Heart left ventricle (tissue), 16 donors: ENCODE measurements around the gene PLA2G2D. TPM values are rescaled to one million over a fixed set of nuclear protein-coding genes. Genes with fewer than 3 reads are reported as not detected.

Experiments
- ATAC-seq, 4 donors: fragments of 200-7000 bp; cut with Tn5 transposase; one replicate each; pipeline ENCODE4 v1.9.1; 2020 to 2022; ENCODE audit warnings: moderate library complexity in 4 of 4, mild to moderate bottlenecking in 3 of 4, moderate number of reproducible peaks in 1 of 4
- DNase-seq, 5 donors: peaks; one replicate each; pipeline ENCODE4 v3.0.0-alpha.2; 2020
- H3K27ac ChIP-seq, 12 donors: fragments of 200-600 bp; sonication (generic) in 4 of 12; one replicate each; pipeline versions ENCODE4 v1.5.0 to v1.8.0; 2016 to 2022; ENCODE audit warnings: mild to moderate bottlenecking in 2 of 12
- H3K27me3 ChIP-seq, 9 donors: fragments of 200-600 bp; sonication (generic) in 2 of 9; one replicate each; pipeline versions ENCODE4 v1.5.1 to v1.8.0; 2016 to 2022; ENCODE audit warnings: mild to moderate bottlenecking in 3 of 9
- H3K36me3 ChIP-seq, 9 donors: fragments of 200-600 bp; sonication (generic) in 2 of 9; one replicate each; pipeline versions ENCODE4 v1.5.0 to v1.8.0; 2018 to 2022; ENCODE audit warnings: mild to moderate bottlenecking in 2 of 9
- H3K4me1 ChIP-seq, 12 donors: fragments of 200-600 bp; sonication (generic) in 4 of 12; one replicate each; pipeline versions ENCODE4 v1.5.0 to v1.8.0; 2016 to 2022; ENCODE audit warnings: mild to moderate bottlenecking in 3 of 12
- H3K4me3 ChIP-seq, 12 donors: fragments of 200-600 bp; sonication (generic) in 4 of 12; one replicate each; pipeline versions ENCODE4 v1.5.0 to v1.8.0; 2017 to 2022; ENCODE audit warnings: mild to moderate bottlenecking in 9 of 12, moderate library complexity in 4 of 12
- H3K9me3 ChIP-seq, 12 donors: fragments of 200-600 bp; sonication (generic) in 4 of 12; one replicate each; pipeline versions ENCODE4 v1.5.0 to v1.8.0; 2016 to 2022; ENCODE audit warnings: mild to moderate bottlenecking in 1 of 12
- CTCF ChIP-seq, 12 donors: fragments of 200-600 bp; sonication (generic) in 4 of 12; IDR thresholded peaks; one replicate each; pipeline versions ENCODE4 v1.5.0 to v1.8.0; 2018 to 2022; ENCODE audit warnings: antibody characterized with exemption in 12 of 12, mild to moderate bottlenecking in 5 of 12
- POLR2A ChIP-seq, 2 donors: fragments of 450-650 bp; IDR thresholded peaks; one replicate each; pipeline ENCODE4 v1.6.1; 2017; ENCODE audit warnings: antibody characterized with exemption in 2 of 2, mild to moderate bottlenecking in 2 of 2, moderate library complexity in 2 of 2
- WGBS, 4 donors: extraction: QIAGEN DNeasy Blood & Tissue Kit in 2 of 4; methylation state at CpG; one replicate each; pipeline versions ENCODE4 v1.1.5 to v1.1.7; 2013 to 2018; 5-methylcytosine and 5-hydroxymethylcytosine counted together
- intact Hi-C, 10 donors: fragments of 100-400 bp; cut with DNase I; formaldehyde crosslinking; loops; one replicate each; pipeline versions ENCODE4 v1.11.1 to v1.14.2; 2022
- polyA plus RNA-seq, 2 donors: library from polyadenylated mRNA; stranded (reverse); fragments of 200-250 nt; gene quantifications; one replicate each; pipeline ENCODE4 v1.2.3, GENCODE V29; 2013
- total RNA-seq, 9 donors: library from RNA; depleted of rRNA in 2 of 9; stranded (reverse); fragments of >200 nt in 2 of 9; fragmentation: NEBNext Ultra II Directional in 3 of 9; extraction: Animal tissue kit (Norgen Biotek cat#: 25700) in 3 of 9; gene quantifications; one replicate each; pipeline versions ENCODE4 v1.1.0 to v1.2.4, GENCODE V29; 2016 to 2023
- donor health status: ischemic (EF 13 %, LVEDD 7.1; RV severe dilation, severe dysfunction).
- donor health status: healthy with polysubstance abuse.
- donor health status: DM: no; HTN: yes; CAD: no.
- donor health status: DM: no; HTN: no; CAD: no.
- donor health status: ischemic (EF 25% LVEDD 6.9; RV normal size, moderate dysfunction).
- donor health status: ischemic (EF 25% LVEDD 5.7; RV mildly dilated, moderate dysfunction).
- donor health status: healthy.
- donor health status: DM: yes; HTN: yes; CAD: no.
- donor health status: ischemic (EF 35%, LVEDD 5.7; RV mildly dilated, moderate dysfunction).
- donor health status: nonischemic (EF 11% LVEDD 7.7; RV severe dilation, severe dysfunction).
- donor health status: DM: yes; HTN: yes; CAD: no.
- donor health status: PGD.
- donor health status: ischemic (EF 29% LVEDD 5.4; RV normal size, mild dysfunction).
- donor health status: nonischemic (EF 23%, LVEDD 6.1; RV moderate dilation, normal function).

The PLA2G2D gene
- total and polyA plus RNA-seq, 11 donors, result 0.85 to 5.4 TPM; not detected in 9

DNA sequence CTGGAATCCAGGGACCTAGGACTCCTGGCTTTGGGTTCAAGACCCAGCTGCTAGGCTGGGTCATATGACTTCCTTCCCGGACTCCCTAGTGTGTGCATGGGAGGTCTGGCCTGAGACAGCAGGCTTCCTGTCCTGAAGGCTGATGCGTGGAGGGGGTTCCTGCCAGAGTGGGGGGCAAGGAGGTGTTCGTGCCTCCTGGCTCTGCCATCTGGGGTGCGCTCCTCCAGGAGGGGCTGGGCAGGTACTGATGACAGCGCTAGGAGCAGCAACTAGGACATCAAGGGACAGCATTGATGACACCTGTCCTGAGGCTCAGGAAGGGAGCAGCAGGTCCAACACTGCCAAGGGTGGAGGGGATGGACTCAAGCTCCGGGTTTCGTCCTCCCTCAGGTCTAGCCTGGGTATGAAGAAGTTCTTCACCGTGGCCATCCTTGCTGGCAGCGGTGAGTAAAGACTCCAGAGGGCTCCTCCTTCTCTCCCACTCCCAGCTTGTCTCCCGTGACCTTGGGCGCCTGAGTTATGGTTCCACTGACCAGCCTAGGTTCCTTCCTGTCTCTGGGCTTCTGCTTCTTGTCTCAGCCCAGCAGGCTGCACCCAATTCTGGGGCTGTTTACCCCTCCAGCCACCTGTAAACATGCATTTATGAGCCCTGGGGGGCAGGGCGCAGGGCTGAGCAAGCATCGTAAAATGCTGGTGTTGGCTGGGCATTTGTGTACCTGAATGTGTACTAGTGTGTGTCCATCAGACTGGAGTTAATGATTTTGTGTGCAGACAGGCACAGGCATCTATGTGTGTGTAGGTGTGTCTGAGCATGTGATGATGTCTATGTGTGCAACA lies 20.7 kb upstream of the PLA2G2D start:
- Histone ChIP-seq H3K27ac (no peak overlapping the region), H3K4me3 (no peak overlapping the region), H3K27me3 (no peaks in the 10 kb centered on the region), H3K36me3 (no peaks in the 10 kb centered on the region), H3K9me3 (no peaks in the 10 kb centered on the region), H3K4me1 (peaks cover 0 to 4% (median 0%) of the 10 kb centered on the region in 12 donors)
- no peak for ATAC-seq
- TF ChIP-seq CTCF (IDR thresholded peaks at IDR 0.05) (no peak), POLR2A (IDR thresholded peaks at IDR 0.05) (no peak)
- WGBS, 4 donors, result 80 to 85% (median 80%) methylated on average over 13 of the region's 13 CpGs
- no peak for DNase-seq
- intact Hi-C loops, result no loop called here

GRCh38 chr1:20138961-20139550 lies 19.7 kb upstream of the PLA2G2D start, which contains the start of gene PLA2G2F:
PLA2G2F (plus strand) TSS chr1:20139323; CDS start chr1:20139428, 105 bp downstream.
- ATAC-seq, result no peak
- TF ChIP-seq CTCF (IDR thresholded peaks at IDR 0.05) (no peak), POLR2A (IDR thresholded peaks at IDR 0.05) (no peak)
- no peaks in the 10 kb centered on the region for H3K36me3 ChIP-seq
- DNase-seq, result no peak
- H3K27me3 ChIP-seq, result no peaks in the 10 kb centered on the region
- 85 to 94% (median 92%) methylated on average over 9 of the region's 9 CpGs for WGBS, 4 donors
- intact Hi-C loops, result no loop called here
- no peaks in the 10 kb centered on the region for H3K4me1 ChIP-seq
- no peak within 1 kb of the TSS for H3K27ac ChIP-seq
- H3K9me3 ChIP-seq, result no peaks in the 10 kb centered on the region
- H3K4me3 ChIP-seq, result no peak within 1 kb of the TSS

DNA sequence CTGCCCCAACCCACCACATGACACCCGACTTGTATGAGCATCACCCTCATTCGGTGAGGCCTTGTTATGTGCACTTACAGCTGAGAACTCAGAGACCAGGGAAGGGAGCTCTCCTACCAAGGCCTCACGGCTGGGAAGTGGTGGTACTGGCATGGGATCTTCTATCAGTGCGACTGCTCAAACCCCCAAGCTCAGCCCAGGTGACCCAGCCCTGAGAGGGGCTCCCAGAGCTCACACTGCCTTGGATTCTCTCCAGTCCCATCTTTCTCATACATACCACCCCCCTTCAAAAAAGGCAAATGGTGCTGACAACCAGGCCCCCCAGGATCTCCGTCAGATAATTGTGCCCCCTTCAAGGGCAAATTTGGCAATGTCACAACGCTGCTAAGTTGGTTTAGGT lies 19.0 kb upstream of the PLA2G2D start:
- H3K4me3 ChIP-seq, result no peak overlapping the region
- DNase-seq (no peak), ATAC-seq (no peak)
- no peak overlapping the region for H3K27ac ChIP-seq
- no peaks in the 10 kb centered on the region for H3K27me3 ChIP-seq
- H3K9me3 ChIP-seq, result no peaks in the 10 kb centered on the region
- intact Hi-C loops, result no loop called here
- 82 to 91% (median 88%) methylated on average over 5 to 6 of the region's 6 CpGs for WGBS, 4 donors
- H3K4me1 ChIP-seq, result no peaks in the 10 kb centered on the region
- TF ChIP-seq CTCF (IDR thresholded peaks at IDR 0.05) (no peak), POLR2A (IDR thresholded peaks at IDR 0.05) (no peak)
- no peaks in the 10 kb centered on the region for H3K36me3 ChIP-seq

DNA sequence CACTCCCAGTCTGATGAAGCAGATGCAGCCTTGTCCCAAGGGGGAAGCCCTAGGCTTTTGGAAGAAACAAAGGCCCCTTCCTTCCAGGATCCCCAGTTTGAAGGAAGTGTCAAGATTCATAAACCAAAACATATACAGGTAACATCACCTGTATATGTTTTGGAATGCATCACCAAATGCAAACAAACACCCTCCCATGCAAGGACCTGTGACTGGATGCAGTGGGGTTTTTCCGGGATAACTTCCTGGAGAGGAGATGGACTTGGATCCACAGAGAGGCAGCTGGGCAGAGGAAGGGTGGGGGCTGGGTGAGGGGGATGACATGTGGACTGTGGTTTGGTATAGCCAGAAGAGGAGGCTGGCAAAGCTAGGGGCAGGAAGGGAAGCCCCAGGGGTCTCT lies 18.3 kb upstream of the PLA2G2D start:
- Histone ChIP-seq H3K9me3 (no peaks in the 10 kb centered on the region), H3K27ac (no peak overlapping the region), H3K4me3 (no peak overlapping the region), H3K36me3 (no peaks in the 10 kb centered on the region), H3K4me1 (no peaks in the 10 kb centered on the region), H3K27me3 (no peaks in the 10 kb centered on the region)
- DNase-seq, result no peak
- intact Hi-C loops, result no loop called here
- TF ChIP-seq CTCF (IDR thresholded peaks at IDR 0.05) (no peak), POLR2A (IDR thresholded peaks at IDR 0.05) (no peak)
- ATAC-seq, result no peak
- 68 to 89% (median 79%) methylated on average over 1 of the region's 1 CpG for WGBS, 4 donors
